Measurements from ENCODE around the gene ABCC1.

The ABCC1 gene

DNA sequence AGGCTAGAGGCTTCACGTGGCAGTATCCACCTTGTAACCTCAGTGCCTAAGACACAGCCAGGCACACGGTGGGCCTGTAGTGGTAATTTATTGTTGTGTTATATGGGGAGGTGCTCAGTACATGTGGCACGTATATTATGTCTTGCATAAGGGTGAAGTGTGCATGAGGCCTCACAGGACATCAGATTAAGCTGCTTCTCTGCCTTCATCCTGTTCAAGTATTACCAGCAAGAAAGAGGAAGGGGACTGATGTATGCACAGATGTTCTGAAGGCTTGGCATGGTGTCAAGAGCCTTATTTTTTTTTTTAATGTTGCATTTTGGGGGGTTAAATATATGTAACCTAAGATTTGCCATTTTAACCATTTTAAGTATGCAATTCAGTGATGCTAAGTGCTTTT is 71.6 kb downstream of the ABCC1 start:
- no peak for DNase-seq (ENCODE audit: low read depth)

DNA sequence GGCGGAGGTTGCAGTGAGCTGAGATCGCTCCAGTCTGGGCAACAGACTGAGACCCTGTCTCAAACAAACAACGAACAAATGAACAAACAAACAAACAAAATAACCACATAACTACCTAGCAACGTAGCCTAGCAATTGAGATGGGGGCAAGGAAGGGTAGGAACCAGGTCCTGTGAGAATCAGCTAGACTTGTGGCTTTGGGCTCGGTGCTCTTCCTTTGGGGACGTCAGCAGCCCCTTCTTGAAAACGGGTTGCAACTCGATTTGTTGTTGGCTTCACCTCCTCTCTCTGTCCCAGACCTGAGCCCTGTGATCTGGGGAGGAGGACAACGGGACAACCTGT is 72.2 kb downstream of the ABCC1 start:
- DNase-seq (ENCODE audit: low read depth) = no peak

DNA sequence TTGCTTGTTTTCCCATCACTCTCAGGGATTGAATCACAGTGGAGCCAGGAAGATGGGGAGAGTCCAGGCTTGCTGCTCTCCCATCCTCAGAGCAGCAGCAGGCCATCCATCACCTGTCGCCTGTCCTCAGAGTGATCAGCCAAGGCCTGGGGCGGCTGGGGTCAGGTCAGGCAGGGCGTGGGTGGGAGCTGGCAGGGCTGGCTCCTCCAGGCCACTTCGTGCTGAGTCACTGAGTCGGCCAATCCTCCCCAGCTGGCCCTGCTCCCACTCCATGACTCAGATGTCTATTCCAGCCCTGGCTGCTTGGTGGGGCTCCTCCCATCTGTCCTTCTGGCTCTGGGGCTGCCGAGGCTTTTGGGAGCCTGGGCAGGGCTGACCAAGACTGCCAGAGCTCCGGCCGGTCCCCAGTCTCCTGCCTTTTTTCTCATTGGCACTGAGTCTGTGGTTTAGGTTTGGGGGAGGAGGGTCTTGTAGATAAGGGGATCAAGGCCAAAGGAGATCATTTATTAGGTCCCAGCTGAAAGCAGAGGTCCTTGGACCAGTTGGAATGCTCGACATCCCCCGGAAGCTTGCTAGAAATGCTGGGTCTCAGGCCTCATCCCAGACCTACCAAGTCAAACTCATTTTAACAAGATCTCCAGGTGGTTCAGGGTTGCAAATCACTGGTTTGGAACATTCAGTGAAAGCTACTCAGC is 72.7 kb downstream of the ABCC1 start:
- DNase-seq (ENCODE audit: low read depth) = peak; percentile 91

DNA sequence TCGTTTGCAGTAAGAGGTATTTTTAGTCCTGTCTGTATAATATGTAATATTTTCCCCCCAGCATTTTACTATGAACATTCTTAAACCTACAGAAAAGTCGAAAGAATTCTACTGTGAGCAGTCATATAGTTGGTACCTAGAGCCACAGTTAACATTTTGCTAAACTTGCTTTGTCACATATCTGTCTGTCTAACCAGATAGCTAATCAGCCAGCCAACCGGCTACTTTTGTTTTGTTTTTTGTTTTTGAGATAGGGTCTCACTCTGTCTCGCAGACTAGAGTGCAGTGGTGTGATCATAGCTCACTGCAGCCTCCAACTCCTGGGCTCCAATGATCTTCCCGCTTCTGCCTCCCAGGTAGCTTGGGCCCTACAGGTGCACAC is 73.3 kb downstream of the ABCC1 start:
- DNase-seq (ENCODE audit: low read depth) = no peak

DNA sequence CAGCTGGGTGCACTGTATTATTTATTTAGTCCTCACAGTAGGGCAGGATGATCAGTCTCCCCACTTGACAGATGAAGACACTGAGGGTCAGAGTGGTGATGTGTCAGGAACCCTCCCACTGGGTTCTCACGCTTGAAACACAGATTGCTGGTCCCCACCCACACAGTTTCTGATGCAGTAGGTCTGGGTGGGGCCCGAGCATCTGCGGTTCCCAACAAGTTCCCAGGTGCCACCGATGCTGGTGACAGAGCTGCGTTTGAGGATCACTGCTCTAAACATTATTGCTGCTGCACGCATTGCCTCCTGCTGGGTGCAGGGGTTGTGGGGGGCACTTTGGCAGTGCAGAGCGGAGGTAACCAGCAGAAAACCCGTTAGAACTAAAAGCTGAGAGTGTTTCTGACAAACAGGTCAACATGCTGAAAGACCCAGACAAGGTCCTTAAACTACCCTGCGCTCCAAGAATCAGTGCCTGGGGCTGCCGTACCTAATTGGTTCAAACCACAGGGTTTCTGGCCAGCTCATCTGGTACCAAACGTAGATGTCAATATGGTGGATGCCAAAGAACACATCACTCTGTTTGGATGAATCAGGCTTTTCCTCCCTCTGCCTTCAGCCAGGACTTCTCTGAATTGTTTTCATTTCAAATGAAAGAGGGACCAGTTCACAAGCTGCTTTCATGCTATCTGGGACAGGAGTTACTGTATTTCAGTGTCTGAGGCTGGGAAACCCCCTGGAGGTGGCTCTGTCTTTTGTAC is 76.0 kb downstream of the ABCC1 start:
- DNase-seq (ENCODE audit: low read depth) = no peak

DNA sequence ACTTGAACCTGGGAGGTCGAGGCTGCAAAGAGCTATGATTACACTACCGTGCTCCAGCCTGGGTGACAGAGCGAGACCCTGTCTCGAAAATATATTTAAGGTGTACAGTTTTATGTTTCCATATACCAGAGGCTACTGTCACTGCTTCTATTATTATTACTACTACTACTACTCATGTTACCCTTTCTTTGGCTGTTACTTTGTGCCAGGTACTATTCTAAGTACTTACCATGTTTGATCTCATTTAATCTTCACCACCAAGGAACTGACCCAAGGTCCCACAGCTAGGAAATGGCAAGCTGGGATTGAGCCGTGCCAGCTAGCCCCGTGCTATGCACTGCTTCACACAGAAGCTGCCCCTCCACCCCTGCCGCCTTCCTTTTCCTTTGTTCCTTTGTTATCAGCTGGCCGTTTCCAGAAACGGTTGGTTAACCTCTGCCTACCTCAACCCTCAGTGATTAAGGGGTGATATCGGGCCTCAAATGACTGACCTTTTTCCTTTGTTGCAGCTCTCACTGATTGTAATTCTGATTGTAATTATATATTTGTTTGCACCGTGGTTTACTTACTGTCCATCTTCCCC is 78.4 kb downstream of the ABCC1 start:
- DNase-seq (ENCODE audit: low read depth) = no peak

DNA sequence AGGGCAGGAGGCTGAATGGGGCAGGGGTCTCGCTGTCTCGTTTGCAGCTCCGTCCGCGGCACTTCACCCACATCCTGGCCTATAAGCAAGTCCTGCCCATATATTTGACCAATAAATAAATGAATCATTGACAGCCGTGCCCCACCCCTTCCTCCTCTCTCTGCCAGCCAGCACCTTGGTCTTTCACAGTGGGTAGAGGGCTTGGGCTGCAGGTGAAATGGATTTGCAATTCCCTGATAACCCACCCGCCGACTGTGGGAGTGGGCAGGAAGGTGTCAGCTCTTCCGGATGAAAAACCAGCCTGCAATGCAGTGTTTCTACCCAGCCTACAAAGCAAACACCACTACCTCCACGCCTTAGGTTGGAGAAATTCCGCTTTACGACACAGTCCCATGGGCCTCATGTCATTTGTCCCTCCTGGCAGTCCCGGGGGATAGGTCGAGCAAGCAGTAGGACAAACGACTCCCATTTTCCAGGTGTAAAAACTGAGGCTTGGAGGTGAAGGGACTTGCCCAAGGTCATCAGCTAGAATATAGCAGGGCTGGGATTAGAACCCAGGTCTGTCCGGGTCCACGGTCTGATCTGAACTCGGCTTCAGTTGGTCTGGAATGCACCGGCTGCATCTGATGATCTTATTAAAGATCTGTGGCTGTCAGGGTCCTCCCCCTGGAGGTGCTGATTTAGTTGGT is 79.0 kb downstream of the ABCC1 start:
- no peak for DNase-seq (ENCODE audit: low read depth)

DNA sequence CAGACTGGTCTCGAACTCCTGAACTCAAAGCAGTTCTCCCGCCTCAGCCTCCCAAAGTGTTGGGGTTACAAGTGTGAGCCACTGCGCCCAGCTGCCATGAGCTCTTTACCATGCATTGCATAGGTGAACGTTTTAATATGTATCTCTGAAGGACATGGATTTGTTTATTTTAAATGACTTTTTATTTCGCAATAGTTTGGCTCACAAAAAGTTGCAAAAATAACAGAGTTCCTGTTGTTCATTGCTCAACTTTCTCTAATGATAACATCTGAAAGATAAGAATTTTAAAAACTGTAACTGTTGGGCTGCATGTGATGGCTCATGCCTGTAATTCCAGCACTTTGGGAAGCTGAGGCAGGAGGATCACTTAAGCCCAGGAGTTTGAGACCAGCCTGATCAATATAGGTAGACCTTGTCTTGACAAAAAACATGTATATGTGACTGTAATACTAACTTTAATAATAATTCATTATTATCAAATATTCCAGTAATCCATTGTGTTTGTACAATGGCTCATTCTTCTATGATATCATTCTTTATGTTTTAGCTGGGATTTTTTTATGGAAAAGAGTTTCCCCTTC is 80.1 kb downstream of the ABCC1 start:
- DNase-seq (ENCODE audit: low read depth) = no peak

DNA sequence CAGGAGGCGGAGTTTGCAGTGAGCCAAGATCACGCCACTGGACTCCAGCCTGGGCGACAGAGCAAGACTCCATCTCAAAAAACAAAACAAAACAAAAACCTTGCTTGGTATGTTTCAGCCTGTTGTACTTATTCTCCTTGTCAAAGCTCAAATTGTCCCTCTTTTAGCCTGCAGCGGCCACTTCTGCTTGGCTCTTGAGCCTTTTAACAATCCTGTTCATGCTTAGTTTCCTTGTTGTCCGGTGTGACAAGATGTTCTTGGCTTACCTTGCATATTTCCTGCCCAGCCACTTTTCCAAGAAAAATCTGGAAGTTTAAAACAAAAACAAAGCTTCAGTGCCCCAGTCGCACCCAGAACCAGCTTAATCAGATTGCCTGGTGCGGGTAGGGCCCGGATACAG is 81.0 kb downstream of the ABCC1 start:
- DNase-seq (ENCODE audit: low read depth) = no peak

DNA sequence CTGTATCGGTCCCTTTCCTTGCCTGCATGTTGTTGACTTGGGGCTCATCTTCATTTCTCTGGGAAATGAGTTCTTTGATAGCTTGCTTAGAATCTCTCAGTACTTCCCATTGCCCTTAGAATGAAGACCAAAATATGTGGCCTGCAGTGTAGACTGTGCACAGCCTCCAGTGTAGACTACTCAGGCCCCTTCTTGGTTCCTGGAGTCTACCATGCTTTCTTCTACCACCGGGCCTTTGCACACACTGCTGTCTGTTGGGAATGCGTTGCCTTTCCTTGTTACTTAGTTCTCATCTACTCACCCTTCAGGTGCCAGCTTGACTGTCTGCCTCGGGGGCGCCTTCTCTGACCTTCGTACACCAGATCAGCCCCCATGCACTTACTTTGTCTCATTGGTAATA is 82.0 kb downstream of the ABCC1 start:
- DNase-seq (ENCODE audit: low read depth) = no peak

DNA sequence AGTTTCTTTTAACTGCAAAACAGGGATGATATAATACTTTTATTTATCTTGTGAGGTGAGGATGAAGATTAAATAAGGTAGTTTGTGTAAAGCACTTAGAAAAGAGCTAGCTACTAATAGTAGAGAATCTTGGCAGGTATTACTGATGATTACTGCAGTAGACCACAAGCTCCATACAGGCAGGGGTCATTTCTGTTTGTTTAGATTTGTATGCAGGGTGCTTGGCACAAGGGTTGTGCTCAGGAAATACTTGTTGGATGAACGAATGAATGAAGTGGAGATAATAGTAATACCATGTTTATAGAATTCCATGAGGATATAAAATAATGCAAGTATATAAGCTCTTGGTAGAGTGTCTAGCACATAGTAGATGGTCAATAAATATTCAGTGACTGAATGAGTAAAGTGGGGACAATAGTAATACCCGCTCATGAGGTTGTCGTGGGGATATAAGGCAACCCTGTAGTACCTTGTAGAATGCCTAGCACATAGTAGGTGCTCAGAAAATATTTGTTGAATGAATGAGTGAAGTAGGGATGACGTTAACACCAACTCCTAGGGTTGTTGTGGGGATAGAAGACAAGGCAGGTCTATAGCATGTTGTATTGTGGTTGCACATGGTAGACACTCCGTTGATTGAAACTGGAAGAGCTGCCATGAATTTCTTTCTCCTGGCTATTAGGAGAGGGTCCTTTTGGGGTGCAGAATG is 83.0 kb downstream of the ABCC1 start:
- no peak for DNase-seq (ENCODE audit: low read depth)

DNA sequence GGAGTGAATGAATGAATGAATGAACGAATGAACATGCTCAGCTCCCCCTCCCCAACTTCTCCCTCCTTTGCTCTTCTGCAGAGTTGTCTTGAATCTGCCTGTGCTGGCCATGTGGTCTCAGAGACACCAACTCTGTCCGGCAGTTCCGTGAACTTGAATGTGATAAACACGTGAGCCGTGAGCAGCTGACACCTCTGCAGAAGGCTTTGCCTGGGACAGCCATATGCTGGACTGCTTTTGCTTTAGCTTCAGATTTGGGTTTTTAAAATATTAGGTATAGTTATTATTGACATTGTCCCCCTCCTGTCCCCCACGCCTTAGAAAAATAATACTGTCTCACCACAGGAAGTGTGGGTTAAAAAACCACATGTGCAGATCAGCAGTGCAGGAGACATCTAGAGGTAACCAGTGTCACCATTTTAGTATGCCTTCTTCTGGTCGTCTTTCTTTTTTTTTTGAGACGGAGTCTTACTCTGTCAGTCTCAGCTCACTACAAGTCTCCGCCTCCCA is 83.8 kb downstream of the ABCC1 start:
- DNase-seq (ENCODE audit: low read depth) = no peak

DNA sequence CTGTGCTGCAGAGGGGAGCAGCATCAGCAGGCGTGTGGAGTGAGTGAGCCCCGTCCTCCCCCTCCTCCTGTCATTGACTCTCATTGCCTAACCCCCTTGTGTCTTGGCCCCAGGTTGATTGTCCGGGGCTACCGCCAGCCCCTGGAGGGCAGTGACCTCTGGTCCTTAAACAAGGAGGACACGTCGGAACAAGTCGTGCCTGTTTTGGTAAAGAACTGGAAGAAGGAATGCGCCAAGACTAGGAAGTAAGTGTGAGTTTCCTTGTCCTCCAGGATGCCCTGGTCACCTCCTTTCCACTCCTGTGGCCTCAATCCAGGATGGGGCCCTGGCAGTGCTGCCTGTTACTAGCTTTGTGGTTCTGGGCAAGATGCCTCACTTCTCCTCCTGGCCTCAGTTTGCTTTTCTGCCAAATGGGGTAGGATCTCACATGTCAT is 87.0 kb downstream of the ABCC1 start:
- no peak for DNase-seq (ENCODE audit: low read depth)

DNA sequence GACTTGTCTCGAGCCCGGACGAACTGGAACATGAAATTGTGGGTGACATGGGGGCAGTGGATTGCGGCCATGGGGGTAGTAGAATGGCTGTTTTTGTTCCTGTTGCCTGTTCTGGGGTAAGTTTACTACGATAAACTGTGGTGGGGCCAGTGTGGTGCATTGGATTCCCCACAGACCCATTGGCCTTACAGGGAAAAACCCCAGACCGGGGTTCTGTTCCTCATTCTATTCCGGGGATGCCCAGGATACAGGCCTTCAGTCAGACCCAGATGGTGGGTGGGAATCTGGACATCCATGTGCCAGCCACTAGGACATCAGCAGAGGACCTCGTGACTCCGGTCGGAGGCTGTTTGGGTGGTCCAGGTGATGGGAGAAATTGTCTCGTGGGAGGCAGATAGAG is 88.1 kb downstream of the ABCC1 start:
- DNase-seq (ENCODE audit: low read depth) = no peak

DNA sequence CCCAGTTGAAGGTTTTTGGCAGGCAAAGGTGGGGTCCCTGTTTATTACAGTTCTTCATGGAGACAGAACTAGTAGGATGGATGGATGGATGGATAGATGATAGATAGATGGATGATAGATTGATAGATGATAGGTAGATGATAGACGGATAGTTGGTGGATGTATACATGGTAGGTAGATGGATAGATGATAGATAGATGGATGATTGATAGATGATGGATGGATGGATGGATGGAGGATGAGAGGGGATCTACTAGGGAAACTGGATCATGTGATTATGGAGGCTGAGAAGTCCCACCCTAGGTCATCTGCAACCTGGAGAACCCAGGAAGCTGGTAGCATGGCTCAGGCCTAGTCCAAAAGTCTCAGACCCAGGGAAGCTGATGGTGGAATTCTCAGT is 88.6 kb downstream of the ABCC1 start:
- DNase-seq (ENCODE audit: low read depth) = no peak

DNA sequence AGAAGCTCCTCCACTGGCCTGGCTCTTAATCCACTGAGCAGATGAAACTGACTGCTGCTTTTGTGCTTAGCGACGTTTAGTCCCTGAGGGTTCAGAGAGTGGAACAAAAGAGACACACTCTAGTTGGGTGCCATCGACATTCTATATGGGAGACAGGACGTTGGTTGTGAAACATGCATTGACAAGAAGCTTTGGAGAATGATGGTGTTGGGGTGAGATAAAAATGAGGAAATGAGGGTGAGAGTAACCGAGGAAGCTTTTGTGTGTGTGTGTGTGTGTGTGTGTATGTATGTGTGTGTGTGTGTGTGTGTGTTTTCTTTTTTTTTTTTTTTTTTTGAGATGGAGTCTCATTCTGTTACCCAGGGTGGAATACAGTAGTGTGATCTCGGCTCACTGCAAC is 89.5 kb downstream of the ABCC1 start:
- DNase-seq (ENCODE audit: low read depth) = no peak

DNA sequence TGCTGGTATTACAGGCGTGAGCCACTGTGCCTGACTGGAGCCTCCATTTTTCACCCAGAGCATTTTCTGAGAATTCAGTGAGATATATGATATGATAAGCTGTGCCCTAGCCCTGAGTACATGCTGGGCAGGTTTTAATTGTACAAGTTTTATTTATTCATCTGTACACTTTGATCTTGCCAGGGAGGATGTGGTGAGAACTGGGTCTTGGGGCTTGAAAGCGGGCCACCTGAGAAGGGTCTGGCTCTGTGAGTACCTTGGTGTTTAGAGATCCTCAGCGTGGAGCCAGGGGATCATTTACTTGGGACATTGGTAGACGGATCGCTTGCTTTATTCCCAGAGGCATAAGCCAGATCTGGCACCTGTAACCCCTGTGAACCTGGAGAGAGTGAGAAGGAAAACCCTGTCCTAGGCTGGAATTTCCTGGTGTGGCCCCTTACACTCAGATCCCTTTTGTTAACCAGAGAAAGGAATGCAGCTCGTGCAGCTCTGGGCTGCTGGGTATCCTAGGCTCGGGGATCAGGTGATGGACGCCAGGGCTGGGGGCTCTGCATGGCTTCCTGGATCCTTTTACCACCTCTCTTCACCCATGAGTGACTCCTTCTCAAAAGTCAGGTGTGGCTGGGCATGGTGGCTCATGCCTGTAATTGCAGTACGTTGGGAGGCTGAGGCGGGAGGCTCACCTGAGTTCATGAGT is 91.9 kb downstream of the ABCC1 start:
- no peak for DNase-seq (ENCODE audit: low read depth)

DNA sequence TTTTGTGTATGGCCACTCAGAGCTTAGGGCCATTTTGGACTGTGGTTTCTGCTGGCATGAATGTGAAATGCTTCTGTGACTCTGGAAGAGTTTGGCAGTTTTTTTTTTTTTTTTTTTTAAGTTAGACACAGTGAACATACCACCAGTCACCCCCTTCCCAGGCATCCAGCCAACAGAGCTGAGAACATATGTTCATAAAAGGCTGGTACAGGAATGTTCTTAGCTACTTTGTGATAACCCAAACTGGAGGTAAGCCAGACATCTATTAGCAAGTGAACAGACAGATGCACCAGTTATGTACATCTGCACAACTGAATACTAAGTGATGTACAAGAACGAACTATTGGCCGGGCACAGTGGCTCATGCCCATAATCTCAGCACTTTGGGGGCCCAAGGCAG is 92.7 kb downstream of the ABCC1 start:
- DNase-seq (ENCODE audit: low read depth) = peak; percentile 83

DNA sequence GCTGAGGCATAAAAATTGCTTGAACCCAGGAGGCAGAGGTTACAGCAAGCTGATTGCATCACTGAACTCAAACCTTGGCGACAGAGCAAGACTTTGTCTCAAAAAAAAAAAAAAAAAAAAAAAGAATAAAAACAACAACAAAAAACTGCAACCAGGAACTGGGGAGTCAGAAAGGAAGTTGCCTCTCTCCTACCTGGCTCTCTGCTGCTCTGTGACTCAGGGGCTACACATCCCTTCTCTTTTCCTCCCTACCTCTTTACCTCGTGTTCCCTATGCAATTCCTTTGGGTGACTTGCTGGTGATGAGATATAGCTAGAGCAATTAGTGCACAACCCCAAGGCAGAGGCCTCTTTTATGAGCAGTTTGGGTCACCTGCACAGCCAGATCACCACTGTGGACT is 95.9 kb downstream of the ABCC1 start:
- DNase-seq (ENCODE audit: low read depth) = no peak

DNA sequence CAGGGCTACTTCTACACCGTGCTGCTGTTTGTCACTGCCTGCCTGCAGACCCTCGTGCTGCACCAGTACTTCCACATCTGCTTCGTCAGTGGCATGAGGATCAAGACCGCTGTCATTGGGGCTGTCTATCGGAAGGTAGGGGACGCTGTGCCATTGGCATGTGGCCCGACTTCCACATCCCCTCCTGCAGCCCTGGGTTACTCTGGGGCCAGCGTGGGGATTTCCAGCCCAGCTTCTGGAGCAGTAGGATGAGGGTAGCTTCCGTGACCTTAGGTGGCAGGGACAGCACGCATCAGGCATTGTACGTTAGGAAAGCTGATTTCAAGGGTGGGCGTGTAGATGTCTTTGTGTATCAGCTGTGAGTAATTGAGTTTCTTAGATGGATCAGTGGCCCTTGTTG is 96.5 kb downstream of the ABCC1 start:
- DNase-seq (ENCODE audit: low read depth) = no peak

DNA sequence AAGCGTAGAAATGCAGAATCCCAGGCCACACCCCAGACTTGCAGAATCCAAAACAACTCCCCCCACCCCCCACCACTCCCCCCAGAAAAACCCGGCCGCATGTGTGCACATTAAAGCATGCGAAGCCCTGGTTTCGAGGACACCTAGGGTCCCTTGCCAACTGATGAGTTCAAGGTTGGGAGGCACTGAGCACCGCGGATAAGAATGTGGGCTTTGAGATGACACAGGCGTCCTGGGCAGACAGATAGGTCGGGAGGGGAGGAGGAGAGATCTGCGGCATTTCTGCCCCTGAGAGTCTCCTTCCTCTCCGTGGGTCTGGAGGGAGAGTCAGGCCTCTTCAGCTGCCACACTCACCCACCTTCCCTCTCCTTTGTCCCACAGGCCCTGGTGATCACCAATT is 98.3 kb downstream of the ABCC1 start:
- no peak for DNase-seq (ENCODE audit: low read depth)
